ENCODE data around the gene FRMD3.
A peak's percentile ranks its signal among the peaks of the same experiment; 100 is the strongest.

Gene FRMD3

GRCh38 chr9:83199240-83199639 is 339.0 kb downstream of the FRMD3 start:
- no peak for TF ChIP-seq YY1 (IDR thresholded peaks at IDR 0.05; ENCODE audit: low read depth)
- TF ChIP-seq TCF12 (IDR thresholded peaks at IDR 0.05; ENCODE audit: low read depth): no peak
- TF ChIP-seq RAD21 (IDR thresholded peaks at IDR 0.05; ENCODE audit: low read depth): peak; percentile 84

- no peak for TF ChIP-seq TEAD4 (IDR thresholded peaks at IDR 0.05)
- no peak for TF ChIP-seq CEBPB (IDR thresholded peaks at IDR 0.05)
- no peak for TF ChIP-seq FOXM1 (IDR thresholded peaks at IDR 0.05; ENCODE audit: borderline replicate concordance, low read depth)
- TF ChIP-seq ZBTB7A (IDR thresholded peaks at IDR 0.05; ENCODE audit: low read depth): no peak
- TF ChIP-seq CREB1 (IDR thresholded peaks at IDR 0.05; ENCODE audit: low read depth): no peak
- no peak for TF ChIP-seq NFIC (IDR thresholded peaks at IDR 0.05)
- TF ChIP-seq YY1 (IDR thresholded peaks at IDR 0.05; ENCODE audit: low read depth): no peak
- no peak for TF ChIP-seq EGR1 (IDR thresholded peaks at IDR 0.05)
- TF ChIP-seq EP300 (IDR thresholded peaks at IDR 0.05; ENCODE audit: borderline replicate concordance): no peak
- TF ChIP-seq REST (IDR thresholded peaks at IDR 0.05; ENCODE audit: low read depth): no peak
- no peak for TF ChIP-seq TAF1 (IDR thresholded peaks at IDR 0.05; ENCODE audit: low read depth)
- no peak for TF ChIP-seq MAX (IDR thresholded peaks at IDR 0.05)
- no peak for TF ChIP-seq TCF12 (IDR thresholded peaks at IDR 0.05; ENCODE audit: low read depth)
- TF ChIP-seq USF1 (IDR thresholded peaks at IDR 0.05): no peak
- TF ChIP-seq RAD21 (IDR thresholded peaks at IDR 0.05; ENCODE audit: low read depth): no peak
Observed at GRCh38 chr9:83198371-83198770, 339.8 kb downstream of the FRMD3 start.

- TF ChIP-seq FOXM1 (IDR thresholded peaks at IDR 0.05; ENCODE audit: borderline replicate concordance, low read depth): no peak
- TF ChIP-seq CEBPB (IDR thresholded peaks at IDR 0.05): no peak
- no peak for TF ChIP-seq USF1 (IDR thresholded peaks at IDR 0.05)
- no peak for TF ChIP-seq CREB1 (IDR thresholded peaks at IDR 0.05; ENCODE audit: low read depth)
- no peak for TF ChIP-seq NFIC (IDR thresholded peaks at IDR 0.05)
- TF ChIP-seq TEAD4 (IDR thresholded peaks at IDR 0.05): no peak
- TF ChIP-seq TCF12 (IDR thresholded peaks at IDR 0.05; ENCODE audit: low read depth): no peak
- no peak for TF ChIP-seq EGR1 (IDR thresholded peaks at IDR 0.05)
Observed at GRCh38 chr9:83197591-83197990, 340.6 kb downstream of the FRMD3 start.

- TF ChIP-seq CEBPB (IDR thresholded peaks at IDR 0.05): no peak
Observed at GRCh38 chr9:83196946-83197345, 341.3 kb downstream of the FRMD3 start.
